ENCODE data around the gene WNT7B. TPM values are rescaled to one million over a fixed set of nuclear protein-coding genes. Genes with fewer than 3 reads are reported as not detected.

WNT7B gene
- total RNA-seq, 1 experiment from 2014 or later: not detected

DNA sequence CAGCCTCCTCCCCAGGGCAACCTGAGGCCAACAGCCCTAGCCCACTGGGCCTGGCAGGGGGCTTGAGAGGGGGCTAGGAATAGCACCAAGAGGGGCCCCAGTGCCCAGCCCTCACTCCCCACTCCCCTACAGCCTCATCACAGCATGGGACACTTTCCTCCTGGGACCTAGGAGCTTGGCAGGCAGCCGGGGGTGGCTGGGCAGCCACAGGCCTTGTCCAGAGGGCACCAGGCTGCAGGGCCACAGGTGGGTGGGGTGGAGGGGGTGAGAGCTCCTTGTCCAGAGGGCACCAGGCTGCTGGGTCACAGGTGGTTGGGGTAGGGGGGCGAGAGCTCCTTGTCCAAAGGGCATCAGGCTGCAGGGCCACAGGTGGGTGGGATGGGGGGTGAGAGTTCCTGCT, 61.8 kb downstream of the WNT7B start:
- TF ChIP-seq EZH2 (IDR thresholded peaks at IDR 0.05; ENCODE audit: borderline replicate concordance, low read depth, low read length, poor library complexity, severe bottlenecking) (no peak), CTCF (conservative IDR thresholded peaks at IDR 0.05; ENCODE audit: low read depth, low read length) (no peak)
- CTCF ChIA-PET: no interaction called here
- no peaks in the 10 kb centered on the region for H3K27me3 ChIP-seq (replicated peaks; ENCODE audit: insufficient read depth, low read depth, low read length, poor library complexity)

DNA sequence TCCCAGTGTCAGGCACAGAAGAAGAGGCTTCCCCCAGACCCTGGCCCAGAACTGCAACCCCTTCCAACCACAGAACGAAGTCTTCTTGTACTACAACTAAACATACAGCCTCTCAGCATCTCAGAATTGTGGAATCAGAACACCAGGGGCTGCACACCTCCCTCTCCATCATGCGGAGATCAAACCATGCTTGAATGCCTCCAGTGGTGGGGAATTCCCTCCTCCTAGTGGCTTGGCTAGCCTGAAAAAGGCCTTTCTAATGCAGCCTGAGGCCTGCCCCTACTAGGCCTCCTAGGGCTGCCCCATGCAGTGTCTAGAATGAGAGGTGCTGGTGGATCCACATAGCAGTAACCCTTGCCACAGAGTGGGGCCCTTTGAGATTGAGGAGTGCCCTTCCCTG, 62.7 kb downstream of the WNT7B start:
- H3K4me3 ChIP-seq (ENCODE audit: low read depth, low read length, poor library complexity, severe bottlenecking): no peak overlapping the region
- POLR2A ChIA-PET (ENCODE audit: low non-redundant PET): no interaction called here
- no peak overlapping the region for H3K27ac ChIP-seq (ENCODE audit: low read depth, low read length, poor library complexity, severe bottlenecking)
- CTCF ChIA-PET: no interaction called here
- BruUV-seq (replicated peaks): no TSS peak
- no peaks in the 10 kb centered on the region for H3K9me3 ChIP-seq (ENCODE audit: low read depth, low read length, poor library complexity, severe bottlenecking)
- no peak for TF ChIP-seq EZH2 (IDR thresholded peaks at IDR 0.05; ENCODE audit: borderline replicate concordance, low read depth, low read length, poor library complexity, severe bottlenecking)
- no peaks in the 10 kb centered on the region for H3K4me1 ChIP-seq (ENCODE audit: insufficient read depth, low read length, poor library complexity, severe bottlenecking)
- no peaks in the 10 kb centered on the region for H3K36me3 ChIP-seq (ENCODE audit: insufficient read depth, low read length, poor library complexity, severe bottlenecking)
- no peaks in the 10 kb centered on the region for H3K27me3 ChIP-seq (replicated peaks; ENCODE audit: insufficient read depth, low read depth, low read length, poor library complexity)
- intact Hi-C loops (cut with micrococcal nuclease; ENCODE audit: unreplicated experiment): no loop called here
- DNase-seq (ENCODE audit: low spot score): no peak

More for the DNA sequence above, 61.8 kb downstream of the WNT7B start:
- no peaks in the 10 kb centered on the region for H3K9me3 ChIP-seq (ENCODE audit: low read depth, low read length, poor library complexity, severe bottlenecking)
- H3K36me3 ChIP-seq (ENCODE audit: insufficient read depth, low read length, poor library complexity, severe bottlenecking): no peaks in the 10 kb centered on the region
- H3K4me1 ChIP-seq (ENCODE audit: insufficient read depth, low read length, poor library complexity, severe bottlenecking): no peaks in the 10 kb centered on the region
- no peak for DNase-seq (ENCODE audit: low spot score)
- no peak overlapping the region for H3K27ac ChIP-seq (ENCODE audit: low read depth, low read length, poor library complexity, severe bottlenecking)
- no TSS peak for BruUV-seq (replicated peaks)
- intact Hi-C loops (cut with micrococcal nuclease; ENCODE audit: unreplicated experiment): no loop called here
- no peak overlapping the region for H3K4me3 ChIP-seq (ENCODE audit: low read depth, low read length, poor library complexity, severe bottlenecking)
- POLR2A ChIA-PET (ENCODE audit: low non-redundant PET): no interaction called here

DNA sequence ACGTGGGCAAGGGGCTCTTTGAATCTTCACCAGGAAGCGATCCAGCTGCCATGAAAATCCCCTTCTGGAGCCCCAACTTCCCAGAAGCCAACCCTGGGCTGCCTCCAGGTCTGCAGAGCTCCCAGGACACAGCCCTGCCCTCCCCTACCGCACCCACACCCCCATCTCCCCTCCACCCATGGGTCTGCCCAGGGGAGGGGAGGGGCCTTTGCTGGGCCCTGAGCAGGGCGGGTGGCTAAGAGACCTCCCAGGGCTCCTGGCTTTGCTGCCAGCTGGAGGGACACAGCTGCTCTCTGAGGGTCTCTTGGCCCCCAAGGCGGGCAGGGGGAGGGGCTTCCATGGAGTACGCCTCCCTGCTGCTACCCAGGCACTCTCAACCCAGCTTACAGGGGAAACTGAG, 64.1 kb downstream of the WNT7B start:
- ChIA-PET CTCF (no interaction called here), POLR2A (ENCODE audit: low non-redundant PET) (no interaction called here)
- H3K9me3 ChIP-seq (ENCODE audit: low read depth, low read length, poor library complexity, severe bottlenecking): no peaks in the 10 kb centered on the region
- DNase-seq (ENCODE audit: low spot score): no peak
- no peak overlapping the region for H3K4me3 ChIP-seq (ENCODE audit: low read depth, low read length, poor library complexity, severe bottlenecking)
- H3K36me3 ChIP-seq (ENCODE audit: insufficient read depth, low read length, poor library complexity, severe bottlenecking): no peaks in the 10 kb centered on the region
- intact Hi-C loops (cut with micrococcal nuclease; ENCODE audit: unreplicated experiment): no loop called here
- TF ChIP-seq CTCF (conservative IDR thresholded peaks at IDR 0.05; ENCODE audit: low read depth, low read length) (no peak), EZH2 (IDR thresholded peaks at IDR 0.05; ENCODE audit: borderline replicate concordance, low read depth, low read length, poor library complexity, severe bottlenecking) (no peak)
- no peaks in the 10 kb centered on the region for H3K4me1 ChIP-seq (ENCODE audit: insufficient read depth, low read length, poor library complexity, severe bottlenecking)
- H3K27ac ChIP-seq (ENCODE audit: low read depth, low read length, poor library complexity, severe bottlenecking): no peak overlapping the region
- H3K27me3 ChIP-seq (replicated peaks; ENCODE audit: insufficient read depth, low read depth, low read length, poor library complexity): no peaks in the 10 kb centered on the region
- no TSS peak for BruUV-seq (replicated peaks)

DNA sequence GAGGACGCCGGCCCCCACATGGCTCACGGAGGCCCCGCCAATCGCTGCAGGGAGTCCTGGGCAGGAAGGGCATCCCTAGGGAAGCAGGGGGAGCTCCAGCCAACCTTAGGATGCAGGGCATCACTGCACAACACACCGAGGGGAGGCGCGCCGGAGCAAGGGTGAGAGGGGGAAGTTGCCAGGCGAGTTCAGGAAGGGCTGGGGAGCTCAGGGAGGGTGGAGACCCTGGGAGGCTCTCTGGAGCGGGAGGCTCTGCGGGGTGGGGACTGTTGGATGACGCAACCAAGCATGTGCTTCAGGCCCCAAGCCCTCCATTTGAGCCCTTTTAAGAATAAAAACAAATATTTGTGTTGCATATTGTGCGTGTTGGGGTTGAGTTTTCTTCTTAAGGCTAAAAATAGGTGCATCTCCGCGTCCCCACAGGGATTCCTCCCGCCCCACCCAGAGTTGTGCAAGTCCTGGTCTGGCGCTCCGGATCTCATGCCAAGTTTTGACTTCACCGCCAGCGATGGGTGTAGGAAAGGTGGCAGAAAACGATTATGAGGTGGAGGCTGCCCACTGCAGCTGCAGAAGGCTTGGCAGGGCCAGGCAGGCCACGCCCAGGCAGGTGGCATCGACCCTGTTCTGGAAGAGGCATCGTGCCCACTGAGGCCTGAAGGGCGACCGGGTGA, 65.2 kb downstream of the WNT7B start:
- CTCF ChIA-PET: interaction anchor here (0.5 kb wide), 1 partner anchor 8 kb away, joined by 3 read pairs; no protein-coding TSS in a partner anchor
- intact Hi-C loops (cut with micrococcal nuclease; ENCODE audit: unreplicated experiment): no loop called here

More for the DNA sequence above, 65.2 kb downstream of the WNT7B start:
- no peaks in the 10 kb centered on the region for H3K9me3 ChIP-seq (ENCODE audit: low read depth, low read length, poor library complexity, severe bottlenecking)
- no peaks in the 10 kb centered on the region for H3K27me3 ChIP-seq (replicated peaks; ENCODE audit: insufficient read depth, low read depth, low read length, poor library complexity)
- no peaks in the 10 kb centered on the region for H3K4me1 ChIP-seq (ENCODE audit: insufficient read depth, low read length, poor library complexity, severe bottlenecking)
- no peak for DNase-seq (ENCODE audit: low spot score)
- TF ChIP-seq EZH2 (IDR thresholded peaks at IDR 0.05; ENCODE audit: borderline replicate concordance, low read depth, low read length, poor library complexity, severe bottlenecking): no peak
- no peak overlapping the region for H3K27ac ChIP-seq (ENCODE audit: low read depth, low read length, poor library complexity, severe bottlenecking)
- POLR2A ChIA-PET (ENCODE audit: low non-redundant PET): no interaction called here
- H3K4me3 ChIP-seq (ENCODE audit: low read depth, low read length, poor library complexity, severe bottlenecking): no peak overlapping the region
- no TSS peak for BruUV-seq (replicated peaks)
- H3K36me3 ChIP-seq (ENCODE audit: insufficient read depth, low read length, poor library complexity, severe bottlenecking): no peaks in the 10 kb centered on the region
